GM19397 (cell line): Measurements from ENCODE around the gene PCBD1.
"Not testable (repeated sequence)": the region's sequence is repeated elsewhere in the genome, so short reads cannot be mapped to it uniquely, and the experiment has no call there.

Source experiments
- ATAC-seq: cut with Tn5 transposase; IDR thresholded peaks from one replicate; pipeline ENCODE4 v1.9.1; 2021; ENCODE audit warnings: mild to moderate bottlenecking, moderate library complexity; ENCODE audit not compliant: unreplicated experiment

The PCBD1 gene

GRCh38 chr10:70879207-70879606 is 9.2 kb downstream of the PCBD1 start:
- no peak for ATAC-seq

DNA sequence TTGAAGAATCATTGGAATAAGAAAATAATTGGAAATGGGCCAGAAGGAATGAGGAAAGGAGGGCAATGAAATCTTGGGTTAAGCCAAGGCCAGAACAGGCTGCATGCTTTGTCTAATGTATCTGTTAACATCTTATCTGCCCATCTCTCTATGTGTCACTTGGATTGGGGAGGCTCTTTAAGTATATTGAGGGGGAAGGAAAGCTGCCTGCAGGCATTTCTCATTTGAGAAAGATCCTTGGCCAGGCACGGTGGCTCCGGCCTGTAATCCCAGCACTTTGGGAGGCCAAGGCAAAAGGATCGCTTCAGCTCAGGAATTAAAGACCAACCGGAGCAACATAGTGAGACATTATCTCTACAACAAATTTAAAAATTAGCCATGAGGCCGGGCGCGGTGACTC is 14.3 kb downstream of the PCBD1 start:
- ATAC-seq, result no peak

GRCh38 chr10:70872291-70872690 is 16.1 kb downstream of the PCBD1 start:
- no peak for ATAC-seq

- ATAC-seq, result no peak
Observed at GRCh38 chr10:70866424-70866823, 21.9 kb downstream of the PCBD1 start.

- no peak for ATAC-seq
Observed at GRCh38 chr10:70864935-70865334, 23.4 kb downstream of the PCBD1 start.

- no peak for ATAC-seq
Observed at GRCh38 chr10:70863470-70864160, 24.8 kb downstream of the PCBD1 start.

GRCh38 chr10:70861495-70862197 is 26.7 kb downstream of the PCBD1 start:
- ATAC-seq, result not testable (repeated sequence)

- no peak for ATAC-seq
Observed at GRCh38 chr10:70858759-70859158, 29.6 kb downstream of the PCBD1 start.

GRCh38 chr10:70856454-70856853 is 31.9 kb downstream of the PCBD1 start:
- no peak for ATAC-seq

GRCh38 chr10:70853457-70853856 is 34.9 kb downstream of the PCBD1 start:
- ATAC-seq, result no peak

DNA sequence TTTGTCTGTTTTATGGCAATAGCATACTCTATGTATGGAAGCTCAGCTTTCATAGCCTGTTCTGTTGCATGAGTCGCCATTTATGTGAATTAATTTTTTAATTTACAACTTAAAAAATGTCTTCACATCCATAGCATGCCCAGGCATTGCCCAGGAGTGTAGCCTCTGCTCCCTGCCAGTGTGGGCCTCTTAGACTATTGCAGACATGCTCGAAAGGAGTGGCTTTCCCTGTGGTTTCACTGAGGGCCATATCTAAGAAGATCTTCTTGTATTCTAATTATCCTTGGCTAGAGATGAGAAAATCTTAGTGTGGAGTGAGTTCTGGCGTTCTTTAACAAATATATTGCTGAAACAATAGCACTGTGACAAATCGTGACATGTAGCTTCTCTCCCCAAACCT is 35.3 kb downstream of the PCBD1 start:
- no peak for ATAC-seq

GRCh38 chr10:70851597-70852475 is 36.5 kb downstream of the PCBD1 start:
- no peak for ATAC-seq

DNA sequence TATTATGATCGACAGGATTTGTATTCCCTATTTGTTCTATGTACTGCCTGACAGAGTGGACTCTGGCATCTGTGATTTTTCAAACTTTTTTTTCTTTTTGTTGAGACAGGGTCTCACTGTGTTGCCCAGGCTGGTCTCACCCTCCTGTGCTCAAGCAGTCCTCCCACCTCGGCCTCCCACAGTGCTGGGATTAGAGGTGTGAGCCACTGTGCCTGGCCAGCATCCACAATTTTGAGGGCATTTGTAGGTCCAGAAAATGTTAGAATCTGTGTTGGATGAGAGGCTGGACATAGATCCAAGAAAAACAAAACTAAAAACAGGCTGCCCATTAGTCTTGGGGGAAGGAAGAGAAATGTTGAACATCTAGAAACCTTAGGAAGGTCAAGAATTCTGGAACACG is 38.3 kb downstream of the PCBD1 start:
- no peak for ATAC-seq

DNA sequence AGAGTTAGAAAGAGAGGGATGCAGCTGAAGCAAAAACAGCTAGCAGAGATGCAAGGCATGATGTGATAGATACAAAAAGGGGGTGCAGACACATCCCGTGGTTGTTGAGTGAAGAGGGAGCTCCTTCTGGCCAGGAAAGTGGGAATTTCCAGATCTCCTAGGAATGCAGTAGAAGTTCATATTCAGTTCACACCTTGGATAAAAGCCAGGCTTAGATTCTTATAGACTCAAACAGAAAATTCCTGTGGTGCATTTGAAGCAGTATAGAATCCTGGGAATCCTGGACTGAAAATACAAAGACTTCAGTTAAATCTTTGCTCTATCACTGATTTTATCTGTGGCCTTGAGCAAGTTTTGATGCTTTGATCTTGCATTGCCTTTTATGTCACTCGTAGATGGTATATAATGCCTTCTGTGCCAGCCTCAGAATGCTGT is 38.8 kb downstream of the PCBD1 start:
- ATAC-seq, result no peak

DNA sequence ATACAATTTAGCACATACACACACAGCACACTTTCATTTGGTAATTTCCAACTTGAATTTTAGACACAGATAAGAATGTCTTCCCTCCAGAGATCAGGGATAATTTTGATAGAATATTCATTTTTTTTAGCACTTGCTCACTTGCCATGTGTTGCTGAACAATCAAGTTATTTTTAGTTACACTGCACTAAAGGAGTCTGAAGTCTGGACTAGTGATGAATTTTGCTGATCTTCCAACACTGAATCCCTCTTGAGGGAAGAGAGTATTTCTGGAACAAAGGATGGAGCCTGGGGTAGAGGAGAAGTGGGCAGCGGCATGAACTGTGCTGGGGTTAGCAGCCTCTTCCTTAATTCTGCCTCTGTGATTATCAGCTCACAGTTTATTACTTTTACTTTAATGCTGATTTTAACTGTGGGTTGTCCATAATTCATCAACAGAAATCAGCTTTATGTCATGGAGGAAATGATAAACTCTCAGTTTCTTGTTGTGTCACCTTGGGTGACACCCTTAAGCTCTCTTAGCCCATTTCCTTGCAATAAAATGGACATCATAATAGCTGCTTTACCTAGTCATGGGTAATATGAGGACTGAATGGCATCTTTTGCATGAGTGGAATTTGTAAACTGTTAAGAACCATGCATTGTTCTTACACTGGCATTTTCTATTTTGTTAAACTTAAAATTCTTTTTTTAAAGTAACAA is 40.6 kb downstream of the PCBD1 start:
- ATAC-seq, result no peak

DNA sequence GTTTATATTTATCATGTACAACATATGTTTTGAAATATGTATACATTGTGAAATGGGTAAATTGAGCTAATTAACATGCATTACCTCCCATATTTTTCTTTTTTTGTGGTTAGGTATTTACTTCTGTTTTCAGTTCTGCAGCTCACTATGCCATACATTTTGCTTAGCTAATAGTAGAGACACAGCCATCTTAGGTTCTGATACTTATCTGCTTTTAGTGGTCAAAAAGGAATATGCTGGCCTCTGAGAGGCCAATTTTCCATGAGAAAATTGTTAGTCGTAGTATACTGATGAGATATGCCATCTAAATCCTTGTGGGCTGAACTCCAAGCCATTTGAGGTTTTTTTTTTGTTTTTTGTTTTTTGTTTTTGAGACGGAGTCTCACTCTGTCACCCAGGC is 41.6 kb downstream of the PCBD1 start:
- ATAC-seq, result no peak

DNA sequence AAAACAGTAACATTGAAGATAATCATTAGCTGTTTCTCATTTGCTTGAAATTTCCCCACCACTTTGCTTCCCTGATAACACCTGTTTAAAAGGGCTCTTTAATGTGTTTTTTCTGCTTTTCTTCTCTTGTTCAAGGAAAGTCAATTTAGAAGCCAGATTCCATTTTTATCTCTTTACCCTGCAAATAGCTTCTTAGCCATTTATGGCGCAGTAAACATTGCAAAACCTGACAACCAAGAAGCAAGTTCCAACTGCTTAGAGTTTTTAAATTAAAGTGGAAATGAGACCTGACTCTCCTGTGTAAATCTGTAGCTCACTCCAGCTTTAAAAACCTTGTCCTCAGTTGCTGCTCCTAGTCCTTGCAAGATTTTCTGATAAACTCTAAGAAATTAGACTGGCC is 42.5 kb downstream of the PCBD1 start:
- no peak for ATAC-seq

DNA sequence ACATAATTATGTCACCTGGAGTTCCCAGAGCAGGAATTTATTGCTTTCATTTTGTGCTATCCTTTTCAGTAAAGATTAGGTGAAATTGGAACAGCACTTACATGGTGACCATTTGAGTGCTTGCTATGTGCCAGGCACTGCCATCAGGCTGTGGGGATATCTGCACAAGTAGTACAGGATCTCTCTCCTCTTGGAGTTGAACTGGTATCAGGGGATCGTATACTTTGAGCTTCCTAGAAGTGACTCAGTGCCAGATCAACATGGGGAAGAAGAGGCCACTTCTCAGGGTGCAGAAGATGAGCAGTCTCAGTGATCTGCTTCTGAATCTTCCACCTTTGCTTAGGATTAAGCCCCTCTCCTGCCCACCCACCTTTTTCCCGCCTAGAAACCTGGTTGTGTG is 43.1 kb downstream of the PCBD1 start:
- no peak for ATAC-seq

DNA sequence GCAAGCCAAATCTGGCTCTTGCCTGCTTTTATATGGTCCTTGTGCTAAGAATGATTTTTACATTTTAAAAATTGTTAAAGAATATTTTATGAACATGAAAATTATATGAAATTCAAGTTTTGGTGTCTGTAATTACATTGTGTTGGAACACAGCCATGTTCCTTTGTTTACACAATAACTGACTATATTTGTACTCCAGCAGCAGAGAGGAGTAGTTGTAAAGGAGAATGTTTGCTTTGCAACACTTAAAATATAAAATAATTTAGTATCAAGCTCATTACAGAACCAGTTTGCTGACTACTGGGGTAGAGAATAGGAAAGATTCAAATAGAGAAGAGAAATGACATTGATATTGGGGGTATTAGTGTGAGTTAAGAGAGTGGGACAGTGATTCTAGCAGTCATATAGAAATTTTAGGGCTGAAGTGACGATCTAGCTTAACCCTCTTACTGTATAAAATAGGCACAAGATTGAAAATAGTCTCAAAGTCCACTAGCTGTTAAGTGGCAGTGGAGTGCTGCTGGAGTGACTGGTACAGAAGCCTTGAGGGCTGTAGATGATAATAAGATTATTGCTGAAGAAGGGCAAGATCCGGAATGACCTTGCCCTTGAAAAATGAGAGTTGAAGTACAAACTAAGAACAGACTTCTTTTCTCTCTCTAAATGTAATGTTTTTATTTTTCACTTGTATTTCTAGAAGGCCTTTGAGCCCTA is 44.4 kb downstream of the PCBD1 start:
- ATAC-seq, result no peak

DNA sequence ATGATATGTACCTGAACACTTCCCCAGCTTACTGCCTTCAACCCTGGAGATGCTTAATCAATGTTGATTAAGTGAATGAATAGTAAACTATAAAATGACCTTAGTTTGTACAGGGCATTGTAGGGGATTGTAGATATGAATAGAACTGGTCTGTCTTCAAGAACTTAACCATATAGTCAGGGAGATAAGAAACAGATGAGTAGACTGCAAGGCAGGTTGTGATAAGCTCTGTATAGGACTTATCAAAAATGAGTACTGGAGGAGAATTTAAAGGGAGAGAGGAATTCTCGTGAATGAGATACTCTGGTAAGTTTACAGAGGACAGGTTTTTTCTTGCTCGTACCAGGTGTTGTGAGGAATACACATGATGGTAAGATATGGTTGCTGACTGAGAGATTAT is 45.0 kb downstream of the PCBD1 start:
- no peak for ATAC-seq
